Endothelial cell of umbilical vein (primary cell): Measurements from ENCODE around the gene OR10G4. TPM values are rescaled to one million over a fixed set of nuclear protein-coding genes. Genes with fewer than 3 reads are reported as not detected.
A peak's percentile ranks its signal among the peaks of the same experiment; 100 is the strongest.

ENCODE experiments used
- Bru-seq: library from RNA; stranded (reverse); fragments of 400-500 nt; gene quantifications from one replicate; lab custom pipeline; 2021; lab: Mats Ljungman, UMichigan
- BruChase-seq, 2 experiments: library from RNA; stranded (reverse); fragments of 400-500 nt; gene quantifications; one replicate each; lab custom pipeline; 2021; lab: Mats Ljungman, UMichigan
- BruUV-seq: library from RNA; stranded (reverse); fragments of 400-500 nt; replicated peaks from 2 replicates; lab custom pipeline; 2021; lab: Mats Ljungman, UMichigan
- CTCF ChIA-PET: fragments of 300-600, 350-600 bp; sonication (Branson Sonifier 250); formaldehyde crosslinking; loops from one replicate; lab custom pipeline; 2021; ENCODE audit warnings: antibody characterized with exemption, inconsistent platforms; lab: Charles Lee
- POLR2A ChIA-PET: fragments of 300-600, 350-600 bp; sonication (Branson Sonifier 250); formaldehyde crosslinking; loops from one replicate; lab custom pipeline; 2021; ENCODE audit warnings: antibody characterized with exemption, inconsistent platforms; lab: Charles Lee
- DNase-seq: peaks from one replicate; pipeline ENCODE4 v3.0.0-alpha.2; 2011; ENCODE audit warnings: low read depth, low spot score
- FAIRE-seq: peaks from 2 replicates; lab custom pipeline; 2011; peaks lifted over from hg19 to GRCh38; lab: Jason Lieb, UNC
- H2AFZ ChIP-seq: 2 replicates; pipeline ENCODE4 v1.6.0; 2012; ENCODE audit warnings: low read depth, low read length, control low read depth, inconsistent platforms
- H3K27ac ChIP-seq: 2 replicates; pipeline ENCODE4 v1.5.1; 2011; ENCODE audit warnings: low read depth, mild to moderate bottlenecking, control low read depth, low read length, moderate library complexity; ENCODE audit not compliant: insufficient read depth
- H3K27me3 ChIP-seq, 2 experiments: 2 replicates each; pipeline versions ENCODE4 v1.6.0 to v1.6.1; 2011; ENCODE audit warnings: low read length in 2 of 2, mixed read lengths in 1 of 2; ENCODE audit not compliant: control insufficient read depth in 2 of 2, insufficient read depth in 2 of 2
- H3K36me3 ChIP-seq, 2 experiments: 2 replicates in 1 of 2; 3 replicates in 1 of 2; pipeline ENCODE4 v1.5.1; 2011; ENCODE audit warnings: low read length in 2 of 2, mild to moderate bottlenecking in 1 of 2, moderate library complexity in 1 of 2; ENCODE audit not compliant: control insufficient read depth in 2 of 2, insufficient read depth in 2 of 2; ENCODE audit errors: extremely low read depth in 1 of 2
- H3K4me1 ChIP-seq: 3 replicates; pipeline ENCODE4 v1.5.1; 2011; ENCODE audit warnings: mild to moderate bottlenecking, low read length; ENCODE audit not compliant: control insufficient read depth, insufficient read depth; ENCODE audit errors: extremely low read depth
- H3K4me2 ChIP-seq: 2 replicates; pipeline ENCODE4 v1.6.1; 2011; ENCODE audit warnings: low read length, control low read depth, mixed read lengths; ENCODE audit not compliant: insufficient read depth
- H3K4me3 ChIP-seq, 3 experiments: fragments of 200-600 bp in 1 of 3; sonication (generic), shearing (Covaris generic) in 1 of 3; replicated peaks in 1 of 3; 2 replicates each; pipeline ENCODE4 v1.5.1; 2011 to 2016; ENCODE audit warnings: control low read depth in 3 of 3, low read length in 3 of 3, mild to moderate bottlenecking in 2 of 3, inconsistent platforms in 1 of 3, low read depth in 1 of 3, moderate library complexity in 1 of 3; ENCODE audit not compliant: insufficient read depth in 1 of 3
- H3K79me2 ChIP-seq: 2 replicates; pipeline ENCODE4 v1.6.0; 2012; ENCODE audit warnings: low read length, inconsistent platforms; ENCODE audit not compliant: control insufficient read depth, insufficient read depth
- H3K9ac ChIP-seq: replicated peaks from 2 replicates; pipeline ENCODE3; 2011; ENCODE audit warnings: low read length, control low read depth; ENCODE audit not compliant: insufficient read depth; ENCODE audit errors: extremely low read depth
- H3K9me1 ChIP-seq: replicated peaks from 3 replicates; pipeline ENCODE4 v1.6.0; 2011; ENCODE audit warnings: mild to moderate bottlenecking, low read length; ENCODE audit not compliant: control insufficient read depth, insufficient read depth; ENCODE audit errors: extremely low read depth
- H3K9me3 ChIP-seq: replicated peaks from 2 replicates; pipeline ENCODE4 v1.5.1; 2012; ENCODE audit warnings: low read length, inconsistent platforms; ENCODE audit not compliant: control insufficient read depth, insufficient read depth
- H4K20me1 ChIP-seq: replicated peaks from 2 replicates; pipeline ENCODE3; 2011; ENCODE audit warnings: mild to moderate bottlenecking, low read length; ENCODE audit not compliant: control insufficient read depth, insufficient read depth; ENCODE audit errors: extremely low read depth
- CTCF ChIP-seq, 2 donors: IDR thresholded peaks; 1 replicate in 1 of 2; 2 replicates in 1 of 2; pipeline ENCODE4 v1.5.1; 2011; ENCODE audit warnings: low read length in 2 of 2, mild to moderate bottlenecking in 2 of 2, moderate library complexity in 2 of 2, control low read depth in 1 of 2, inconsistent platforms in 1 of 2, low read depth in 1 of 2; ENCODE audit not compliant: insufficient read depth in 1 of 2; ENCODE audit errors: extremely low read depth in 1 of 2
- EZH2 ChIP-seq: IDR thresholded peaks from 2 replicates; pipeline ENCODE4 v1.6.1; 2012; ENCODE audit warnings: borderline replicate concordance, low read depth, mild to moderate bottlenecking, moderate library complexity, low read length, inconsistent platforms; ENCODE audit not compliant: severe bottlenecking
- FOS ChIP-seq: IDR thresholded peaks from 2 replicates; pipeline ENCODE4 v1.6.1; 2011; ENCODE audit warnings: mild to moderate bottlenecking, low read length, moderate library complexity, borderline replicate concordance; ENCODE audit not compliant: insufficient read depth
- GATA2 ChIP-seq: IDR thresholded peaks from 2 replicates; pipeline ENCODE4 v1.7.0; 2011; ENCODE audit warnings: low read depth, mild to moderate bottlenecking, moderate library complexity, mixed read lengths, low read length; ENCODE audit not compliant: insufficient read length, insufficient read depth
- JUN ChIP-seq: IDR thresholded peaks from 2 replicates; pipeline ENCODE4 v1.6.1; 2011; ENCODE audit warnings: borderline replicate concordance, low read depth; ENCODE audit not compliant: insufficient read length, insufficient read depth
- MAX ChIP-seq: IDR thresholded peaks from 2 replicates; pipeline ENCODE4 v1.6.1; 2011; ENCODE audit not compliant: insufficient read depth, insufficient read length
- MYC ChIP-seq: IDR thresholded peaks from one replicate; pipeline ENCODE4 v1.6.1; 2011; ENCODE audit warnings: mild to moderate bottlenecking, low read depth, low read length
- POLR2A ChIP-seq: IDR thresholded peaks from 2 replicates; pipeline ENCODE4 v1.6.1; 2012; ENCODE audit warnings: low read depth, mild to moderate bottlenecking, control low read depth, low read length
- POLR2AphosphoS5 ChIP-seq: IDR thresholded peaks from 2 replicates; pipeline ENCODE4 v1.6.1; 2012; ENCODE audit warnings: low read depth, mild to moderate bottlenecking, control low read depth, low read length, moderate library complexity; ENCODE audit not compliant: insufficient read depth
- dilution Hi-C: fragments of 300-500 bp; cut with MboI; formaldehyde crosslinking; loops from one replicate; pipeline ENCODE4 v1.15.0; 2019; ENCODE audit warnings: low sequenced_read_pairs; ENCODE audit not compliant: extremely low pct_ligation_motif_present
- intact Hi-C: fragments of 100-400 bp; cut with micrococcal nuclease; formaldehyde crosslinking; loops from one replicate; pipeline ENCODE4 v1.10.0; 2022
- long read RNA-seq: library from polyadenylated mRNA; stranded (forward); transcript quantifications from one replicate; pipeline ENCODE4 v2.0.0, GENCODE V29; 2021
- polyA minus RNA-seq, 3 experiments: library from RNA; depleted of rRNA, polyadenylated mRNA; stranded (reverse); fragments of >200 nt; gene quantifications; 1 replicate in 1 of 3; 2 replicates in 2 of 3; pipeline ENCODE4 v1.2.3, GENCODE V29; 2011
- polyA plus RNA-seq, 4 experiments: library from polyadenylated mRNA; depleted of rRNA in 3 of 4; stranded (reverse) in 3 of 4; unstranded in 1 of 4; fragments of >200 nt; gene quantifications; 2 replicates each; pipeline versions ENCODE4 v1.2.1 to v1.2.3, GENCODE V29; 2011 to 2012; ENCODE audit warnings: missing spikeins in 1 of 4
- total RNA-seq: library from RNA; stranded (reverse); gene quantifications from 2 replicates; pipeline ENCODE4 v1.2.3, GENCODE V29; 2021

OR10G4 gene
- total RNA-seq (not detected in 2 replicates), polyA plus RNA-seq (not detected in 2 replicates), polyA minus RNA-seq (not detected in 2 replicates), Bru-seq, nascent RNA (not detected), BruChase-seq, experiment 1, labeled RNA remaining after a 6-hour chase (percentile 11 among the genes with signal in this experiment), BruChase-seq, experiment 2, labeled RNA remaining after a 2-hour chase (percentile 16 among the genes with signal in this experiment)
- not detected in 2 replicates for polyA plus RNA-seq (2011; cell fraction: cytosol; rRNA removed)
- polyA plus RNA-seq (2011; cell fraction: nucleus; rRNA removed) = not detected in 2 replicates
- polyA plus RNA-seq (2012) = not detected in 2 replicates
- polyA minus RNA-seq (2011; cell fraction: cytosol; rRNA and poly(A)+ RNA removed) = not detected
- 0.48 TPM in 1 of 2 replicates, not detected in the other for polyA minus RNA-seq (2011; cell fraction: nucleus; rRNA and poly(A)+ RNA removed)
- long read RNA-seq = 0 reads

GRCh38 chr11:124012697-124013096 lies at the start of gene OR10G4:
Gene OR10G4 (plus strand): TSS chr11:124012997. CDS start chr11:124015575, 2,578 bp downstream.
- Histone ChIP-seq H3K27me3 (peaks cover 0 to 7% of the 10 kb centered on the region in 2 experiments), H3K9me3 (no peaks in the 10 kb centered on the region), H3K36me3 (no peaks in the 10 kb centered on the region), H3K4me1 (no peaks in the 10 kb centered on the region), H2AFZ (no peak within 1 kb of the TSS), H3K9ac (no peak within 1 kb of the TSS), H3K27ac (no peak within 1 kb of the TSS), H3K4me3 (no peak within 1 kb of the TSS), H4K20me1 (no peaks in the 10 kb centered on the region), H3K9me1 (no peaks in the 10 kb centered on the region), H3K79me2 (no peaks in the 10 kb centered on the region), H3K4me2 (no peak within 1 kb of the TSS)
- FAIRE-seq (no peak), DNase-seq (no peak)
- dilution Hi-C loops (no loop called here), intact Hi-C loops (no loop called here)
- ChIA-PET CTCF (no interaction called here), POLR2A (no interaction called here)
- BruUV-seq = no TSS peak
- TF ChIP-seq FOS = no peak
- TF ChIP-seq POLR2A = no peak
- no peak for TF ChIP-seq JUN
- no peak for TF ChIP-seq EZH2
- no peak for TF ChIP-seq POLR2AphosphoS5
- TF ChIP-seq CTCF (IDR thresholded peaks at IDR 0.05; ENCODE audit: extremely low read depth in 1 of 2, insufficient read depth in 1 of 2, low read depth in 1 of 2, low read length in 2 of 2) = no peak
- no peak for TF ChIP-seq MYC
- no peak for TF ChIP-seq GATA2
- no peak for TF ChIP-seq MAX
